SK-N-MC (cell line): Measurements from ENCODE around the gene NFATC2.

Experiments
- EZH2 ChIP-seq: fragments of 200-600 bp; sonication (generic); IDR thresholded peaks from one replicate; pipeline ENCODE4 v1.6.1; 2017; ENCODE audit warnings: antibody characterized with exemption
- FOXP2 ChIP-seq: optimal IDR thresholded peaks from 2 replicates; pipeline ENCODE3; 2011; ENCODE audit warnings: mild to moderate bottlenecking, moderate library complexity; ENCODE audit not compliant: insufficient read depth; ENCODE audit errors: extremely low read length, control extremely low read depth
- POLR2AphosphoS5 ChIP-seq: IDR thresholded peaks from 2 replicates; pipeline ENCODE4 v1.6.1; 2012; ENCODE audit warnings: mild to moderate bottlenecking, low read depth, low read length, borderline replicate concordance

DNA sequence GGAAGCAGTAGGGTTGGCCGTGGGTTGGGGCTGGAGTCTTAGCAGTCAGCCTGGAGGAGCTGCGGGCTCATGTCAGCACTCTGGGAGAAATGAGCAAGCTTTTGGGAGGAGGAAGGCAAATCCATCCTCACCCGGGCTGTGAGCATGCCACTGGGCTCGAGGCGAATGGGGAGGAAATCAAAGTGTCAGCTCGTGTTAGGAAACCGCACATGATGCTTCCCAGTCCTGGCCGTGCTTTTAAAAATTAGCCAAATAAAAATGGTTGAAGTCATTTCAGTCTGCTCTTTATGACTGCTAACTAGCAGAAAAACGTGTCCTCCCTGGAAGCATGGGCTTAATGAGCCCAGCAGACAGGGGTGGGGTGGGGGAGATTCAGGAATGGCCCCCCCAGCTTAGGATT is 98.1 kb downstream of the NFATC2 start:
- TF ChIP-seq POLR2AphosphoS5 (no peak), EZH2 (no peak), FOXP2 (no peak)
